Sigmoid colon (tissue), 4 donors: ENCODE measurements around the gene ACTN2.

Source experiments
- POLR2A ChIP-seq, 2 donors: fragments of 450-650 bp; IDR thresholded peaks; one replicate each; pipeline ENCODE4 v1.6.1; 2016; ENCODE audit warnings: antibody characterized with exemption in 2 of 2, mild to moderate bottlenecking in 2 of 2, moderate library complexity in 2 of 2
- POLR2AphosphoS5 ChIP-seq, 4 donors: sonication (generic); formaldehyde crosslinking; IDR thresholded peaks; one replicate each; pipeline ENCODE4 v1.6.1; 2017; ENCODE audit warnings: antibody characterized with exemption in 4 of 4
- TF ChIP-seq, protein P1 (sequence below), 4 experiments: fragments of 450-650 bp in 3 of 4; fragments of 200-600 bp in 1 of 4; IDR thresholded peaks; one replicate each; pipeline ENCODE4 v1.5.1; 2016 to 2019; ENCODE audit warnings: antibody characterized with exemption in 4 of 4, mild to moderate bottlenecking in 3 of 4, moderate library complexity in 2 of 4

DNA sequence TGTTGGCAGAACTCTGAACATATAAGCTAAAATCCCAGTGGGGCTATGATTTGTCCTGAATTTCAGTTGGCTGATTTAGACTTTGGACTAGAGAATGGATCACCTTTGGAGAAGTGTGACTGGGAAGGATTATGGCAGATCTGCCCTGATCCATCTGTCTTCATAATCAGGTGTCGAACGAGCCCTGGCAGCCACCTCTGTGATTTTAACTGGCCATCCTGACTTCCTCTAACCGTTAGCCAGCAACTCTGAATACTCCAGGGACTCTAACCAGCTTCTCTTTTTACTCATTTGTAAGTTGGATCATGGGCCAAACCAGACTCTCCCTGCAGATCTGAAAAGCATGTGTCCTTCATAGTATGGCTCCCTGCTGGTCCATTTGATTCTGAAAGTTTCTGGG is 32.0 kb downstream of the ACTN2 start:
- TF ChIP-seq POLR2A (IDR thresholded peaks at IDR 0.05) (no peak), POLR2AphosphoS5 (IDR thresholded peaks at IDR 0.05) (no peak)
- TF ChIP-seq, protein P1, sequence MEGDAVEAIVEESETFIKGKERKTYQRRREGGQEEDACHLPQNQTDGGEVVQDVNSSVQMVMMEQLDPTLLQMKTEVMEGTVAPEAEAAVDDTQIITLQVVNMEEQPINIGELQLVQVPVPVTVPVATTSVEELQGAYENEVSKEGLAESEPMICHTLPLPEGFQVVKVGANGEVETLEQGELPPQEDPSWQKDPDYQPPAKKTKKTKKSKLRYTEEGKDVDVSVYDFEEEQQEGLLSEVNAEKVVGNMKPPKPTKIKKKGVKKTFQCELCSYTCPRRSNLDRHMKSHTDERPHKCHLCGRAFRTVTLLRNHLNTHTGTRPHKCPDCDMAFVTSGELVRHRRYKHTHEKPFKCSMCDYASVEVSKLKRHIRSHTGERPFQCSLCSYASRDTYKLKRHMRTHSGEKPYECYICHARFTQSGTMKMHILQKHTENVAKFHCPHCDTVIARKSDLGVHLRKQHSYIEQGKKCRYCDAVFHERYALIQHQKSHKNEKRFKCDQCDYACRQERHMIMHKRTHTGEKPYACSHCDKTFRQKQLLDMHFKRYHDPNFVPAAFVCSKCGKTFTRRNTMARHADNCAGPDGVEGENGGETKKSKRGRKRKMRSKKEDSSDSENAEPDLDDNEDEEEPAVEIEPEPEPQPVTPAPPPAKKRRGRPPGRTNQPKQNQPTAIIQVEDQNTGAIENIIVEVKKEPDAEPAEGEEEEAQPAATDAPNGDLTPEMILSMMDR (IDR thresholded peaks at IDR 0.05) = no peak
